HG03175 (cell line): Measurements from ENCODE around the gene TGFBR3.

ENCODE experiments used
- ATAC-seq: cut with Tn5 transposase; IDR thresholded peaks from one replicate; pipeline ENCODE4 v1.9.1; 2021; ENCODE audit warnings: mild to moderate bottlenecking, moderate library complexity; ENCODE audit not compliant: unreplicated experiment

TGFBR3 gene

DNA sequence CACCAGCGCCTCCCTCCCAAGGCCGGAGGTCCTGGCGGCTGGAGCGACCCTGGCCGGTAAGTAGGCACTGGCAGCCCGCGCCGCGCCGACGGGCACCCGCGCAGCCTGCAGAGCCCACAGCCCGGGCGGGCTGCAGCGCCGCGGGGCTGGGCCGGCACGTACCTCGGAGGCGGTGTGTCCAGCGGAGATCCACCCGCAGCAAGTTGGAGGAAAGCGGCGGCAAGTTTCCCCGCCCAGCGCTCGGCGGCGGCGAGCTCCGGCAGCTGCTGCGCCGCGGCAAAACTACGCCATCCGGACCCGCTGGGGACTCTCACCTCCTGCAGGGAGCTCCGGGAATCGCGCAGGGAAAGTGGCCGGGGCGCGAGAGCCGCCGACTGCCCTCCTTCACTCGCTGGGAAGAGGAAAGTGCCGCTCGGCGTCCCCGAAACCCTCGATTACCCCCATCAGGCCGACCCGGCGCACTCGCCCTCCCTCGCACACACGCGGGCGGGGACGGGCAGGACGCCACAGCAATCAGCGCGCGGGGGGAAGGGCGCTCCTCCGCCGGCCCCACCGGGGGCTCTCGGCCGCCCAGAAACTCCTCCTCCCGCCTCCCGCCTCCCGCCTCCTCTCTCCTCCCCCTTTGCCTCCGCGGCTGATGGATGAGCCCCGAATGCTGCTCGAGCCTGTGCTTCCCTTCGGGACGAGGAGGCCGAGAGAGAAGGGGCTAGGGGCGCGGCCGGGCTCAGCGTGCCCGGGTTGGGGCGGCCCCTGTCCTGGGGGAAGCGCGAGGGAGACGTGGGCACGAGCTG, at the start of gene TGFBR3:
Gene TGFBR3 (minus strand): TSS at position 436 of the 791 bp plus-strand sequence. CDS start 24,620 bp downstream, outside the sequence.
- ATAC-seq = peak; percentile 68

DNA sequence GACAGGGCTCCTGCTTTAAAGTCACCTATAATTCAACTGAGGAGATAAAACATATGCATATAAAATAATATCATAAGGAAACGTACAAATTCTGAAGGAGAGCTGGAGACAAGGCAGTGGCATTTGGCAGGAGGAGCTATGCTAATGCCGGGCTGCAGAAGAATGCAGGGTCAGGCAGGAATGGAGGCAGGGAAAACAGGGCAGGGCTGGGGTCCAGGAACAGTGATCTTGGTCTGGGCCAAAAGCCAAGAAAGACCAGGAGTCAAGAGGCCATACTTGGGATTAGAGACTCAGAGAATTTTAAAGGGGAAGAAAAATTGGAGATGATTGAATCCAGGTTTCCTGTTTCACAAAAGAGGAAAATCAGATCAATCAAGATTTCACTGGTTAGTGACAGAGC, 43.3 kb upstream of the TGFBR3 start:
- no peak for ATAC-seq

DNA sequence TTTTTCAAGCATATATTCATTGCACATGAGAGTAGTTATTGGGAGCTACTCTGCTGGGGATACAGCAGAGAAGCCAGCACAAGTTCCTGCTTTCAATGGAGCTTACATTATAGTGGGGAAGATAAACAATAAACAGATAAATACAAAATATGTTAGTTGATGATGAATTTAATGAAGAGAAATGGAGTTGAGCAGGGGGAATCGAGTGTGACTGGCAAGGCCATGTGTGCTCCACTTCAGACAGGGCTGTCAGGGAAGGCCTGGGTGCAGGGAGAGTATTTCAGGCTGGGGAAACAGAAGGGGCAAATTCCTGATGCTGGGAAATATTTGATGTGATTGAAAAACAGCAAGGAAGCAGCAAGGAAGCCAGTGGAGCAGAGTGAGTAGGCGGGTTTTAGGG, 42.1 kb upstream of the TGFBR3 start:
- ATAC-seq = no peak

DNA sequence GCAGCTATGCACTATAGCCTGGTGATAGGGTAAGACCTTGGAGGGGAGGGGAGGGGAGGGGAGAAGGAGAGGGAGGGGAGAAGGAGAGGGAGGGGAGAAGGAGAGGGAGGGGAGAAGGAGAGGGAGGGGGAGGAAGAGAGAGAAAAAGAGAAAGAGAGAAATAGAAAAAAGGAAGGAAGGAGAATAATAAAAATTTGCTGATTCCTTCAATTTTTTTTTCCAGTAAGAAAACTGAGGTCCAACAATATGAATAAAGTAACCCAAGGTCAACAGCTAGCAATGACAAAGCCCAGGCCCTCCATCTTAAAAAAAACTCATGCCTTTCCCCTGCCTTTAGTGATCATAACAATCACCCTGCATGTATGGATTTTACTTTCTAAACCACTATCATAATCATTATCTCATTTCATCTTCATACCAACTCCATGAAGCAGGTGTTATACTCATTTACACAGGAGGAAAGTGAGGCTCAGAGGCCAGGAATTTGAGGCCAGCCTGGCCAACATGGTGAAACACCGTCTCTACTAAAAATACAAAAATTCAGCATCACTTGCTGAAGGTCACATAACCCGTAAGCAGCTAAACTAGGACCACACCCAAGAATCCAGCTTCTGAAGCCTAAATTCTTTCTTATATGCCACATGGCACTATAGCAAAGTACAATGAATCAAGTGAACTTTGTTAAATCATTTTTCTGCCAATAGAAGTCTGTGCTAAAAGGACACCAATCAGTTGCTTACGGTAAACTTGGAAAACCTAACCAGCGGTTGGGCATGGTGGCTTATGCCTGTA, 39.9 kb upstream of the TGFBR3 start:
- no peak for ATAC-seq

DNA sequence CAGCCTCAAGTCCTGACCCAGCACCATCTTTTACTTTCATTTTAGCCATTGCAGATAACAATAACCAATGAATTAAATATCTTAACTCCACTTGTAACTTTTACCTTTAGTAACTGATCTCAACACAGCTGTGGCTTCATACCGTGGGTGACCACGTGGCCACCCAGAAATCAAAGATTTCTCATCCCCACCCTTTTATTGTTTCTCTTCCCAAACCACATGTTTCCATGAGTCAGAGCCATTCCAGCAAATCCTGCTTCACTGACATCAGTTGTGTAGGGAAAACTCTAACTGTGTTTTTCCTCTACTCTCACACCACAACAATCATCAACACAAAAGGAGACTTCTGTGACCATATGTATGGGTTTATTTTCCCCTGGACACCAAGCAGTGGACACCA, 38.2 kb upstream of the TGFBR3 start:
- ATAC-seq = no peak

GRCh38 chr1:91919962-91920361, 34.0 kb upstream of the TGFBR3 start:
- ATAC-seq = no peak

- no peak for ATAC-seq
These were observed 31.0 kb upstream of the TGFBR3 start for GRCh38 chr1:91916811-91917460.

DNA sequence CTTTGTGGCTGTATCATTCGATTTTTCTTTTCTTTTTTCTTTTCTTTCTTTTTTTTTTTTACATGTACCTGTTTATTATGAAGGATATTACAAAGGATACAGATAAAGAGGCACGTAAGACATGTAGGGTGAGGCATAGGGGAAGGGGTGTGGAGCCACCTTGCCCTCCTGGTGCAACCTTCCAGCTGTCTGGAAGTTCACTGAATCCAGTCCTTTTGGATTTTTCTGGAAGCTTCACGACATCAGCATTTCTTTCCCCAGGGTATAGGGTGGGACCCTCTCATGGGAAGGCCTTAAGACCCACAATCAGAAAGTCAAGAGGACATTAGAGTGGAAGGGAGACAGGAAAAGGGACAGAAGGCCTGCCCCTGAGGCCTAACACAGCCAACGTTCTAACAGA, 30.1 kb upstream of the TGFBR3 start:
- ATAC-seq = no peak

DNA sequence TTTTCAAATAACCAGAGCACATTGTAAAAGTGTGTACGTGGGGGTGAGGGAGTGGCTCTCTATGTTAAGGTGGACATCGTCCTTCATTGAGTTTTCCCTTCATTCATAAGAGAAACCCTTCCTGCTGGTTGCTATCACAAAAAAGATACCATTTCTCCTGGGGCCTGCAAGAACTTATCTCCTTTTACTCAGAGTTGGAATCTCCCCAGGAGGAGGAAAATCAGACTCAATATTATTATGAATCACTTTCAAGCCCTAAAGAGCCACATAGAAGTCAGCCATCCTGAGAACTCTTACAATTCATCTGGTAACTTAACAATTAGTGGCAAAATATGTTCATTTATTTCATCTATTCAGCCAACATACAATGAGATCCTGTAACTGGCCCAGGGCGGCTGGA, 27.1 kb upstream of the TGFBR3 start:
- no peak for ATAC-seq

GRCh38 chr1:91912266-91912665, 26.3 kb upstream of the TGFBR3 start:
- no peak for ATAC-seq

- ATAC-seq = no peak
These were observed 15.3 kb upstream of the TGFBR3 start for GRCh38 chr1:91901231-91901630.

- ATAC-seq = no peak
These were observed 14.6 kb upstream of the TGFBR3 start for GRCh38 chr1:91900562-91900961.

GRCh38 chr1:91897016-91897415, 11.1 kb upstream of the TGFBR3 start:
- ATAC-seq = no peak

GRCh38 chr1:91895832-91896556, 10.0 kb upstream of the TGFBR3 start:
- ATAC-seq = no peak

GRCh38 chr1:91894036-91894761, 8.2 kb upstream of the TGFBR3 start:
- ATAC-seq = no peak

- ATAC-seq = no peak
These were observed 6.0 kb upstream of the TGFBR3 start for GRCh38 chr1:91891969-91892368.

DNA sequence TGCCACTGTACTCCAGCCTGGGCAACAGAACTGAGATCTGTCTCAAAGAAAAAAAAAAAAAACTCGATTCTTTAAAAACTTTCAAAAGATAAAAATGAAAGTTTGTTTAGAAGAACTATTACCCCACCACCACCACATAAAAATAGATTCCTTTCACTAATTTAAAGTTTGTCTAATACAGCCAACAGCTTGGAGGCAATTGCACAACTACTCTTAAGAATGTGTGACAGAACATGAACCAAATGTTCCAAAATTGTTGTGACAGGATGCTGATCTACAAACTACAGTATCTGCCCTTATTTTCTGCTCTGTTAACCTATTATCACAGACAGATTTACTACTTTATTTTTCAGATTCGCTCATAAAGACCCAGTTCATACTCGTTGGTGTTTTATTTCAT, 5.5 kb upstream of the TGFBR3 start:
- no peak for ATAC-seq

DNA sequence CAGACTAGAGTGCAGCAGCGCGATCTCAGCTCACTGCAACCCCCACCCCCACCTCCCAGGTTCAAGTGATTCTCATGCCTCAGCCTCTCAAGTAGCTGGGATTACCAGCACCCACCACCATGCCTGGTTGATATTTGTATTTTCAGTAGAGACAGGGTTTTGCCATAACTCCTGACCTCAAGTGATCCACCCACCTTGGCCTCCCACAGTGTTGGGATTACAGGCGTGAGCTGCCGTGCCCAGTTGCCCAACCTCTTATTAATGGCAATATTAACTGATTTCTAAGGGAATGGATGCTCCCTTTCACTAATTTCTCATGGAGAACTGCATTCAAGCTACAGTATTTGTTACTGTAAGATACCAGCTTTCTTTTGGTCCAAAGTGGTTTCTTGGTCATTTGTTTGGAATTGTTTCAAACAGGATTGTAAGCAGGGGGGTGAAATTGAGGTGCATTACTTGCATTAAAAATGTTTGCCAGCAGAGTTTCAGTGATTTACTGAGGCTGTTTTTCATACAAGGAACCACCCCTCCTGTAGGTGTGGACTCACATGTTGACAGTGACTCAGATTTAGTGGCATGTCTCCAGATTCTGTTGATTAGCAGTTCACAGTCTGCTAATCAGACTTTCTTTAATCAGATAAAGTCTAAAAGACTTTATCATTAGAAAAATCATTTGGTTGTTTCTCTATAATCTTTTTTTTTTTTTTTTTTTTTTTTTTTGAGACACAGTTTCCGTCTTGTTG, 3.9 kb upstream of the TGFBR3 start:
- ATAC-seq = no peak

GRCh38 chr1:91885213-91885715, 687 bp downstream of the TGFBR3 start:
- no peak for ATAC-seq
